HG03520 (cell line): Measurements from ENCODE around the gene IQSEC1.
"Not testable (repeated sequence)": the region's sequence is repeated elsewhere in the genome, so short reads cannot be mapped to it uniquely, and the experiment has no call there.

ENCODE experiments used
- ATAC-seq: cut with Tn5 transposase; IDR thresholded peaks from one replicate; pipeline ENCODE4 v1.9.1; 2021; ENCODE audit warnings: mild to moderate bottlenecking, moderate library complexity; ENCODE audit not compliant: unreplicated experiment

Gene IQSEC1

GRCh38 chr3:12861611-12862010, 211.6 kb downstream of the IQSEC1 start:
- no peak for ATAC-seq

- no peak for ATAC-seq
Measured at GRCh38 chr3:12859840-12860239, 213.4 kb downstream of the IQSEC1 start.

- ATAC-seq = no peak
Measured at GRCh38 chr3:12856626-12857025, 216.6 kb downstream of the IQSEC1 start.

- no peak for ATAC-seq
Measured at GRCh38 chr3:12854565-12854964, 218.7 kb downstream of the IQSEC1 start.

GRCh38 chr3:12853847-12854246, 219.4 kb downstream of the IQSEC1 start:
- ATAC-seq = not testable (repeated sequence)

GRCh38 chr3:12852201-12852600, 221.0 kb downstream of the IQSEC1 start:
- ATAC-seq = no peak
